ENCODE measurements around the gene ALCAM.
"Not testable (repeated sequence)": the region's sequence is repeated elsewhere in the genome, so short reads cannot be mapped to it uniquely, and the experiment has no call there.

ALCAM gene

GRCh38 chr3:105392598-105392997 lies 25.9 kb downstream of the ALCAM start:
- DNase-seq, result not testable (repeated sequence)

DNA sequence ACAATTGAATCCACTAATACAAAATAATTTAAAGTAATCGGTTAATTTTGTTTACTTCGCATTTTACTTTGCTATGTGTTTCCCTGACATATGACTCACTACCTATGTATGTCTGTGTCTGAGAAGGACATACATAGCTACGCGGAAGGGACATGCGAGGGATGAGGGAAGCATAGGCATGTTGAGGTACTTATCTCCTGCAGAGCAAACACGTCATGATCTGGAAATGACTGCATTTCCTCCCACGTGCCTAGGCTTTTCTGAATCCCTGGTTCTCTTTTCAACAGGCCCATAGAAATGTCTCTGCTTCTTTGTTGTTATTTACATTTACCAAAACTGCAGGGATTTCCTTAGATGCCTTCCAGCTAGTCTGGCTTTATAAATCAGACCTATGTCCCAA lies 27.5 kb downstream of the ALCAM start:
- DNase-seq, result peak; percentile 46

- DNase-seq, result no peak
Measured at GRCh38 chr3:105397974-105398373, 31.3 kb downstream of the ALCAM start.

DNA sequence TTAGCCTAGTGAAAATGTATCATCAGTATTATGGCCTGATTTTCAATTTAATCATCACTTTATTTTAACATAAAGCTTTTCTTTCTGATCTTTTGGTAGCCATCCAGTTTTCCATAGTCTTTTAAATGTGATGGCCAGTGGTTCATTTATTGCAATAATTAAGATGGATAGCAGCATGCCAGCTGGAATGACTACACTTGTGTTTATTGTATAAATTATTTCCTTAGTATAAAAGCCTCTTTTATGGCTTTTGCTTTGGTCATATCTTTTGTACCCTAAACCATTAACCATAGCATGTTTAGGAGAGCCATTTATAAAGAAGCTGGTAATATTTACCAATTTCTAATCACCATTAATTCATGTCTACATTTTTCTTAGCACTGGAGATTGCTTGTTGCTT lies 31.7 kb downstream of the ALCAM start:
- no peak for DNase-seq

- no peak for DNase-seq
Measured at GRCh38 chr3:105399062-105399461, 32.4 kb downstream of the ALCAM start.

- no peak for DNase-seq
Measured at GRCh38 chr3:105399611-105400010, 32.9 kb downstream of the ALCAM start.

- DNase-seq, result no peak
Measured at GRCh38 chr3:105401254-105401653, 34.5 kb downstream of the ALCAM start.

DNA sequence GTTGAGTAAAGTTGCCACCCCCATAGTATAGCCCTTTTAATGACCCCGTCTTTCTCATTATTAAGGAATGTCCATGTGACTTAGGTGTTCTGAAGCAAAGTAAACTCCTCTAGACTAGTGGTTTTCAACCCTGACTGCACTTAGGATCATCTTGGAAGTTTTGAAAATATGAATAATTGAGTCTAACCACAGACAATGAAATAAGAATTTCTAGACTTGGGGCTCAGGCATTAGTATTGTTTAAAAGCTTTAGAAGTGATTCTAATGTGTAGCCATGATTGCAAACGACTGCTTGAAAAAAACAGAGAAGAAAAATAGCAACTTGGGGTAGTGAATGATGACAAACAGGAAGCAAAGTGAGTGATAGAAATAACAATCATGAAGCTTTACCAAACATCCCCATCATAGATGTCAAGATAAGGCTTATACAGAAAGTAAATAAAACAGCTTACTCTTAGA lies 35.0 kb downstream of the ALCAM start:
- DNase-seq, result peak; percentile 67

- DNase-seq, result peak; percentile 66
Measured at GRCh38 chr3:105402287-105402801, 35.6 kb downstream of the ALCAM start.

- DNase-seq, result not testable (repeated sequence)
Measured at GRCh38 chr3:105403034-105403433, 36.3 kb downstream of the ALCAM start.

DNA sequence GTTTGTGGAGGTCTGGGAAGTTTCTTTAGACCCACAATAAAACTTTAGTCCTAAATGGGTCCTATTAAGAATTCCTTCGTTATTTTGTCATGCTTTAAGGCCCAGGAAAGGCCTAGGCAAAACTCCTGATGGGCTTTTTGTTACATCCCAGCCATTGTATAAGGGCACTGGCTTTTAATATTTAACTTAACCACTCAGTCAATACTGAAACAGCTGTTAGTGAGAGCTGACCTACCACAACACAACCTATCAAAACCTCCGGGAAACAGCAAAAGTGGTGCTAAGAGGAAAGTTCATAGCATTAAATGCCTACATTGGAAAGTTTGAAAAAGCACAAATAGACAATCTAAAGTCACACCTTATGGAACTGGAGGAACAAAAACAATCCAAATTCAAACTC lies 39.6 kb downstream of the ALCAM start:
- DNase-seq, result no peak

DNA sequence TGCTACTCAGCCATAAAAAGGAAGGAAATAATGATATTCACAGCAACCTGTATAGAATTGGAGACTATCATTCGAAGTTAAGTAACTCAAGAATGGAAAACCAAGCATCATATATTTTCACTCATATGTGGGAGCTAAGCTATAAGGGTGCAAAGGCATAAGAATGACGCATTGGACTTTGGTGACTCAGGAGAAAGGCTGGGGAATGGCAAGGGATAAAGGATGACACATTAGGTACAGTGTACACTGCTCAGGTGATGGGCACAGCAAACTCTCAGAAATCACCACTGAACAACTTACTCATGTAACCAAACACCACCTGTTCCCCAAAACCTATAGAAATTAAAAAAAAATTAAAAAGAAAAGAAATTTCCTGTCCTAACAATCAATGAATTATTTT lies 42.7 kb downstream of the ALCAM start:
- no peak for DNase-seq

DNA sequence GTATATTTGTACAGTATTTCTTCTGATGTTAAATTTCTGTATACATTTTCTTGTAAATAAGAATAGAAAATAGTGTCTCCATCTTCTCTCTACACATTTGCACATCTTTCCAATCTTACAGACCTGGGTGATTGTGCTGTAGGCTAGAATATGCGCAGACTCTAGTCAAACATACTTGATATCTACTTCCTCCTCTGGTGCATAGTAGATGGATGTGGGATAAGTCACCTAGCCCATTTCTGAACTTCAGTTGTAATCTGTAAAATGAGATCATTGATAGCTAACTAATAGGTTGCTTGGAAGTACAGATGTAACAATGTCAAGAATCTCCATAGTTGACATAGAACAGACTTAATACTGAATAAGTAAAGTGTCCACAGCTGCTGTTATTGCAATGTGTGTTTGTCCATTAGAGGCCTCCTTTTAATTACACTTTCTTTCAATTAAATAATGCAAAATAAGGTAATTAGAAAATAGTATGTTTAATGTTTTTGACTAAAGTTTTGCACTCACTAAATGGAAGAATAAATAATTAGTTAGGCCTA lies 46.7 kb downstream of the ALCAM start:
- no peak for DNase-seq

- DNase-seq, result no peak
Measured at GRCh38 chr3:105414841-105415240, 48.1 kb downstream of the ALCAM start.

DNA sequence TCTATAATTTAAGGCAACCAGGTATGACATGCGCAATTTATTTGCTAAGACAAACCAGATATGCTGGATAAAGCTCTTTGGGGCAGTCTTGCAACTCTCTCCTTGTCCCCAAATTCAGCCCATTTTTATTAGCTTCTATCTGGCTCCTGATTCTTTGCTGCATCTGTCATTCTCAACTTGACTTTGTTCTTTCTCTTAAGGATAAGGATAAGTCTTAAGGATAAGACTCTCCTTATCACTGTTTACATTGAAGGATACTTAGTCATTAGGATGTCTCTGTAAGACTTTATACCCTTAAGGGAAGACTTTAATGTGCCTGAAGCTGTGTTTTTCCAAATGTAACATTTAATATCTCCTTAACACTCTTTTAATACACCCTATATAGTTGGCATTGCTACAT lies 49.2 kb downstream of the ALCAM start:
- DNase-seq, result no peak

GRCh38 chr3:105417525-105418289 lies 51.0 kb downstream of the ALCAM start:
- peak; percentile 47 for DNase-seq

DNA sequence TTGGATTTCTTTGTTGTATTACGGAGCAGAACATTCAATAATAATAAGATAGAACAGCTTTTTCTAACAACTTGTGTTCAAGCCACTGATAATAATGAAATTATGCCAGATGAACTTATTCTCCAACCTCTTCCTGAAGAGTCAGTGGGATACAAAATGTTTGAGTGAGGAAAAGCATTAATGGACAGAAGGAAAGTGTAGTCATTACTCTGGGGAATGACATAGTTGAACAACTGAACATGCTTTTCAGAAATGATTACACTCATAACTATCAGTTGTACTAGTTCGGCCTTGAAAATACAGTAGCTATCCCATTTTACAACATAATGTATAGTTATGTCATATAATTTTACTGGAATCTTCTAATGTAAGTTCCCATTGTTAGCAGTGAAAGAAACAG lies 55.9 kb downstream of the ALCAM start:
- DNase-seq, result peak; percentile 21

- DNase-seq, result peak; percentile 33
Measured at GRCh38 chr3:105423397-105423796, 56.7 kb downstream of the ALCAM start.

GRCh38 chr3:105424412-105425152 lies 57.9 kb downstream of the ALCAM start:
- no peak for DNase-seq

DNA sequence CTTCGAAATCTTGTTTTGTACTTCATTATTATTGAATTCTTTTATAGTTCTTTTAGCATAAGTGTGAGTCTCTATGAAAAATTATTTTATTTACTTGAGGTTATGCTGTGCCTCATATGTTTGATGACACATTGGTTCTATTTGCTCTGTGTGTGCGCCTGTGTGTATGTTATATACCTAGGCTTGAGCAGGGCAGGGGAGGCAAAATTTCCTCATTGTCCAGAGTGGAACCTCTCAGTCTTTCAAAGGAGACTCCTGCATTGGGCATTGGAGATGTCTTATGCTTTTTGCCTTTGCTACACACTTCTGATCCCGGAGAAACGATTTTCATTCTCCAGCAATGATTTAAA lies 58.4 kb downstream of the ALCAM start:
- DNase-seq, result no peak

- DNase-seq, result no peak
Measured at GRCh38 chr3:105427332-105427731, 60.6 kb downstream of the ALCAM start.

GRCh38 chr3:105429034-105429762 lies 62.5 kb downstream of the ALCAM start:
- DNase-seq, result no peak

GRCh38 chr3:105430455-105430854 lies 63.7 kb downstream of the ALCAM start:
- no peak for DNase-seq
